ENCODE results near the gene RPTOR.
"Not testable (repeated sequence)": the region's sequence is repeated elsewhere in the genome, so short reads cannot be mapped to it uniquely, and the experiment has no call there.

The RPTOR gene

DNA sequence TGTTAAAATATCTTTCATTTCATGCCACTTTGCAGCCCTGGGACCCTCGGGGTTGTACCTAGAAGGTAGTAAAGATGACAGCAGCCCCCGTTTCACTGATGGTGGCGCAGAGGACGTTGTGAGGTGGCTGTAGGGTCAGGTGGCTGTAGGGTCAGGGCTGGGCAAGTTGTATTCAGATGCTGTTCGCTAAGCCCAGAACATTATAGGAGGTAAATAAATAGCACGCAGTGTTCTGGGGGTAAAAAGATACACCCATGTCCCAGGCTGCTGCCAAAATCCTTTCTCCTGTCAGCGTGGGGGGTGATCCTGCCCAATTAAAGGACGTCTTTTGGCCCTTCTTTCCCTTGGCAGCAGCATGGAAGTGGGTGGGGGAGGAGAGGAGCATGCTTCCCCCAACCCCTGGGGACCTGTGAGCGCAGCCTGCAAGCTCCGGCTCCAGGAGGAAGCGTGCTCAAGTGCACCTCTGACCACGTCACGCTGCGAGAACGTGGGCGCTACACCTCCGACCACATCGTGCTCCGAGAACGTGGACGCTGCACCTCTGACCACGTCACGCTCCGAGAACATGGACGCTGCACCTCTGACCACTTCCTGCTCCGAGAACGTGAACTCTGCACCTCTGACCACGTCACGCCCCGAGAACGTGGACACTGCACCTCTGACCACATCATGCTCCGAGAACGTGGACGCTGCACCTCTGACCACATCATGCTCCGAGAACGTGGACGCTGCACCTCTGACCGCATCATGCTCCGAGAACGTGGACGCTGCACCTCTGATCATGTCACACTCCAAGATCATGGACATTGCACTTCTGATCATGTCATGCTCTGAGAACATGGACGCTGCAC is 182.1 kb downstream of the RPTOR start:
- no peak for FAIRE-seq

- FAIRE-seq = no peak
These were observed 182.7 kb downstream of the RPTOR start for GRCh38 chr17:80727409-80727755.

GRCh38 chr17:80729016-80729415 is 184.4 kb downstream of the RPTOR start:
- FAIRE-seq = no peak

DNA sequence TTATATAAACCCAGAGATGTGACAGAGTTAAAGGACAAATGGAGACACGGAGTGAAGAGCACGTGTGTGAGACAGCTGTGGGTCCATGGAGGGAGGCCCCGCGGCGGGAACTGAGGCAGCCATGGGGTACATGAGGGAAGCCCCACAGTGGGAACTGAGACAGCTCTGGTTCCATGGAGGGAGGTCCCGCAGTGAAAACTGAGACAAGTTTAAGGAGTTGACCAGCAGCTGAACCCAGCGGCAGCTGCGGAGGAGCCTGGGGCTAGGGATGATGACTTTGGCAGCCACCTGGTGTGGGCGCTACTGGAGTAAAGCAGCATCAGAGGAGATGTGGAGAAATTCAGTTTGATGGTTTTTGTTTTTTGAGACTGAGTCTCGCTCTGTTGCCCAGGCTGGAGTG is 185.1 kb downstream of the RPTOR start:
- no peak for FAIRE-seq

DNA sequence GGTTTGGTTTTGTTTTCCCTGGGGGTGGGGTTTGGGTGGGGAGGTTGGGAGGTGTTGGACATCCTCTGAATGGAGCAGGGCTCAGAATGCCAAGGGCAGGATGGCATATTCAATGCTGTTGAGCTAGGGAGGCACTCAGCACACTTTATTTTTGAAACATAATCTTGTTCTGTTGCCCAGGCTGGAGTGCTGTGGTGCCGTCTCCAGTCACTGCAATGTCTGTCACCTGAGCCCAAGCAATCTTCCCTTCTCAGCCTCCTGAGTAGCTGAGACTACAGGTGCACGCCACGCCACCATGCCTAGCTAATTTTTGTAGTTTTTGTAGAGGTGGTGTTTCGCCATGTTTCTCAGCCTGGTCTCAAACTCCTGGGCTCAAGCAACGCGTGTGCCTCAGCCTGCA is 186.1 kb downstream of the RPTOR start:
- no peak for FAIRE-seq

DNA sequence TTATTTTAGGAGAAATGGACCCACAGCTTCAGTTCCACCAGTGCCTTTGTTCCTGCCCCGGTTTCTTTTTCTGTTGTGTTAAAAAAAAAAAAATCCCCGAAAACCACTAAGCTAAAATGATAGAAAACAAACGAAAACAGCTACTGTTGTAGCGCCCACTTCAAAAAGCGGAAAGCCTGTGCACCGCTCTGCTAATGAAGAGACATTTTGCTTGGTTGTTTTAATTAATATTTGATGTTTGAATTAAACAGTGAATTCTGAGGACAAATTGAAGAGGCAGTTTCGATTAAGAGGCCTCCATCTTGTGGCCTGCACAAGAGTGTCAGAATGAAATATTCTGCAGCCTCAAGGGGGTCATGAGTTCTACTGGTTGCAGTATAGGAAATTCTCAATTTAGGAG is 186.7 kb downstream of the RPTOR start:
- no peak for FAIRE-seq

DNA sequence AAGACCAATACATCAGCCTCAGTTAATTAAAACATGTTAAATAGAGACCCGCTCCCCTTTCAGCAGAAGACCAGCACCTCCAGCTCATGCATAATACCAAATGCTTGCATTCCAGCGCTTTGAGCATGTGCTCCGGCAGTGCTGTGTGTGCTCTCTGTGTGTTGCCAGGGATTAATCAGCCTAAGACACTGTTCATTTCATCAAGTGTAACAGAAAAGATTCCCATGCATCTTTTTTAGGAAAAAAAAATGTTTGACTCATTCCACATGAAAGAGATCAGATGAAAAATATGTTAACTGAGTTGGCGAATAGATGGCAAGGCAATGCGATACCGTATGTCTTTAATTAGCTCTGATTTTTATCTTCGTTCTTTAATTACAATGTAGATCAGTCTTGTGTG is 187.6 kb downstream of the RPTOR start:
- FAIRE-seq = no peak

GRCh38 chr17:80737106-80738019 is 192.7 kb downstream of the RPTOR start:
- no peak for FAIRE-seq

- no peak for FAIRE-seq
These were observed 193.6 kb downstream of the RPTOR start for GRCh38 chr17:80738020-80738808.

GRCh38 chr17:80738987-80739730 is 194.5 kb downstream of the RPTOR start:
- no peak for FAIRE-seq

DNA sequence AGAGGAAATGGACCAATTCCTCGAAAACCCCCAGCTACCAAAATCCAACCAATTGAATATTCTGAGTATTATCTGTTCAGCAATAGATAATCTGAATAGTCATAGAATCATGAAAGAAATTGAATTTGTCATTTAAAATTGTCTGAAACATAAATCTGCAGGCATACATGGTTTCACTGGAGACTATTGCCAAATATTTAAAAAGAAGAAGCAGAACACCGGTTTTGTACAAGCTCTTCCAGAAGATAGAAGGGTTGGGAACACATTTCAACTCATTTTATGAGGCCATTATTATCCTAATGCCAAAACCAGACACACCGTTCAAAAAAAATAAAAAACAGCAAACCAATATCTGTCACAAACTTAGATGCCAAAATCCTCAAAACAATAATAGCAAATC is 195.5 kb downstream of the RPTOR start:
- FAIRE-seq = no peak

DNA sequence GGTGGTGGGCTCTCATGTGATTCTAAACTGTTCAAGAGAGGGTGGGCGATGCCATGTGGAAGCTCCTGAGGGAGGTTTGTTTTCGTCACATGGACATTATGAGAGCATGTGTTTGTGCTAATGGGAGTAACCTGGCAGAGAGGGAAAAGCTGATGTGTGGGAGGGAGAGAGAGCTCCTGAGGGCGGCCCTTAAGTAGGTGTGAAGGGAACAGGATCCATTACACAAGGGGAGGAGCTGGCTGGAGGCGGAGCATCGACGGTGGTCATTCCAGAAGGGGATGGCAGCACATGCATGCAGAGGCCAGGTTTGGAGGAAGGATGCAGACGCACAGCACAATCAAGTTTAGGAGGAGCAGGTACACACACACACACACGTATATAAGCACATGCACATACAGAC is 197.5 kb downstream of the RPTOR start:
- FAIRE-seq = no peak

DNA sequence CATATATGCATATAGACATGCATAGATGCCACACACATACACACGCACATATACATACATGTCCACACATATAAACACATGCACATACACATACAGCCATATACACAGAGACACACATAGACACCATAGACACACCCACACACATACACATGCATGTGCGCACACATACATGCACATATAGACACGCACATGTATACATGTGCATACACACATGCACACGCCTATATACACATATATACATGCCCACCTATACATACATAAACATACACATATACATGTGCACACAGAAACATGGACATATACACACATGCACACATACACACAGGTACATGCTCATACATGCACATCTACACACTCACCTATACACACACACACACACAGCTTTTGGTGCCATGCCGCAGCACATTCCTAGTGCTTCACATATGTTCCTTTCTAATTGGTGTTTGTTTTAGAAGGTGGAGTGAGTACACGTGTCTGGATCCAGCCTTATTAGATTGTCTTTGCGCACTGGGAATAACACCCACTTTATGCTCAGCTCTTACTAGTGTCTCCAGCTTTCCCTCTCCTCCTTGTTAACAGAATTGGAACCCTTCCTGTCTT is 198.0 kb downstream of the RPTOR start:
- no peak for FAIRE-seq

DNA sequence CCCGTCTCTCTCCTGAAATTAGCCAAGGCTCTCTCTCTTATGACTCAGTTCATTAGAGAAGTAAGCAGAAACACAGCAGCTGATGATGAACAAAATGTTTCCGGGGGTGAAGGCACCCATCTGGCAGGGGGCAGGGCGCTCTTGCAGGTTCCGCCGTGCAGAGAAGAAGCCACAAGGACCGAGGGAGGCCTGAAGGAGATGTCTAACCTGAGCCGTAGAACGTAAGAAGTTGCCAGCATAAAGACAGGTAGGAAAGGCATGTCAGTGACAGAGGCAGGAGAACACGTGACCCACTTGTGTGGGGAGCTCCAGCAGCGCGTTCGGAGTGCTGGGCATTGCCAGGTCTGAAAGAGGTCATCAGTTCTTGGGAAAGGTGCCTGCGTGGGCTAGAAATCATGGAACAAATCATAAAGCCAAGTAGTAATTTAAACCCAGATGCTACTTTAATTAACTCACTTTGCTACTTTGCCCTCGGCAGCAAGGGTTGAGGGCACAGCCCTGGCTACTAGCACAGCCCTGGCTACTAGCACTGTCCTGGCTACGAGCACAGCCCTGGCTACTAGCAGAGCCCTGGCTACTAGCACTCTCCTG is 198.6 kb downstream of the RPTOR start:
- FAIRE-seq = no peak

- FAIRE-seq = not testable (repeated sequence)
These were observed 199.3 kb downstream of the RPTOR start for GRCh38 chr17:80743973-80744372.

GRCh38 chr17:80744725-80745124 is 200.1 kb downstream of the RPTOR start:
- FAIRE-seq = not testable (repeated sequence)

DNA sequence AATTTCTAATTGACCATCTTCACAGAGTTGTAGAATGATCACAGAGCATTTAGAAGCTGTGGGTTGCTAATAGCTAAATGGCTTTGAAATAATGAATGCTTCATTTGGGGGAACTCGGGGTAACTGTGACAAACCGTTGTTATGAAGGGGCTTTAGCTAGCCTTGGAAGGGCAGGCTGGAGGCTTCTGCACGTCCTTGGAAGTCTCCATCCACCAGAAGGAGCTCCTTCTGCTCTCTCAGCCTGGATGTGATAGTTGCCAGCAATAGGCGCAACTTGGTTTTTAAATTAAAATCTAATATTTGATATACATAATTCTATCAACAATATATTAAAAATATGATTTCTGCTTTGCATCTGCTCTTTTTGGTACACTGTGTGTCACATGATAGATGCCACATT is 200.5 kb downstream of the RPTOR start:
- FAIRE-seq = no peak

- FAIRE-seq = no peak
These were observed 201.8 kb downstream of the RPTOR start for GRCh38 chr17:80746262-80746935.

GRCh38 chr17:80747469-80747868 is 202.8 kb downstream of the RPTOR start:
- FAIRE-seq = no peak

DNA sequence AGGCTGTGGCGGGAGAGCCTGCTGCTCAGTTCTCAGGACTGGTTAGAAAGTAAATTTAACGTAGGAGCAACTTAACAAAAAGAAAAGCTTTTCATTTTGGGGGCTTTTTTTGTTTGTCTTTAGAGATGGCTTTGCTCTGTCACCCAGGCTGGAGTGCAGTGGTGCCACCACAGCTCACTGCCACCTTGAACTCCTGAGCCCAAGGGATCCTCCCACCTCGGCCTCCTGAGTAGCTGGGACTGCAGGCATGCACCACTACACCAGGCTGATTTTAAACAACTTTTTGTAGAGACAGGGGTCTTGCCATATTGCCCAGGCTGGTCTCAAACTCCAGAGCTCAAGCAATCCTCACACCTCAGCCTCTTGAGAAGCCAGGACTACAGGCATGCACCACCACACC is 205.0 kb downstream of the RPTOR start:
- FAIRE-seq = no peak

DNA sequence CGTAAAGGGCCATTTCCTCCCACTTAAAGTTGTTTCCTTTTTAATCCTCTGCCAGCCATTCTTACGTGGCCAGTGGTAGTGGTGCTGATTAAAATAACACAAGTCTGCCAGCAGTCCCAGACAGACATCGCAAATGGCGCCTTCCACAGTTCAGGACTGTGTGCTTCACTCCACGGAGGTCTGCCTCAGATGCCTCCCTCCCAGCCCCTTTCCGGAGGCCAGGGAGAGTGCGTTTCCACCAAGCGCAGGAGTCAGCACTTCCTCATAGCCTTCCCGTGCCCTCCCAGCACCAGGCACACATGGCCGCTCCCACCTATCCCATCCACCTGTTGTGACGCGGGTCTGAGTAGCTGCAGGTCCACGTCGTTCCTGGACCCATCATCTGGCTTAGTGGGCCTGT is 205.6 kb downstream of the RPTOR start:
- FAIRE-seq = no peak

Data from endometrium (tissue), 2 donors.